CD4-positive, alpha-beta T cell (primary cell): ENCODE data around the gene CLCNKA. TPM values are rescaled to one million over a fixed set of nuclear protein-coding genes. Genes with fewer than 3 reads are reported as not detected.
A peak's percentile ranks its signal among the peaks of the same experiment; 100 is the strongest.

Source experiments
- ATAC-seq: fragments of 200-7000 bp; cut with Tn5 transposase; one replicate; pipeline ENCODE4 v1.10.0; 2022; ENCODE audit warnings: mild to moderate bottlenecking; ENCODE audit not compliant: poor library complexity
- CTCF ChIA-PET: fragments of 350-600 bp; sonication (Branson Sonifier 250); formaldehyde crosslinking; loops from one replicate; lab custom pipeline; 2021; ENCODE audit warnings: antibody characterized with exemption, inconsistent platforms; lab: Charles Lee
- POLR2A ChIA-PET: fragments of 350-600 bp; sonication (Branson Sonifier 250); formaldehyde crosslinking; loops from one replicate; lab custom pipeline; 2021; ENCODE audit warnings: antibody characterized with exemption, inconsistent platforms; lab: Charles Lee
- DNase-seq, 14 experiments: peaks; one replicate each; pipeline ENCODE4 v3.0.0-alpha.2; 2013 to 2020; ENCODE audit warnings: mixed read lengths in 2 of 14
- H3K27ac ChIP-seq, 2 donors: one replicate each; pipeline versions ENCODE4 v1.5.1 to v1.7.0; 2013; ENCODE audit warnings: low read length in 2 of 2, low read depth in 1 of 2, mild to moderate bottlenecking in 1 of 2
- H3K27me3 ChIP-seq, 2 experiments: 1 replicate in 1 of 2; 2 replicates in 1 of 2; pipeline versions ENCODE4 v1.6.1 to v1.7.0; 2013; ENCODE audit warnings: low read length in 2 of 2, control low read depth in 1 of 2, mild to moderate bottlenecking in 1 of 2, moderate library complexity in 1 of 2; ENCODE audit not compliant: insufficient read depth in 2 of 2, control insufficient read depth in 1 of 2
- H3K36me3 ChIP-seq: one replicate; pipeline ENCODE4 v1.6.1; 2013; ENCODE audit warnings: low read length, control low read depth; ENCODE audit not compliant: insufficient read depth
- H3K4me1 ChIP-seq: one replicate; pipeline ENCODE4 v1.6.1; 2013; ENCODE audit warnings: low read length, control low read depth; ENCODE audit not compliant: insufficient read depth
- H3K4me3 ChIP-seq: one replicate; pipeline ENCODE4 v1.5.1; 2013; ENCODE audit warnings: mild to moderate bottlenecking, low read length, moderate library complexity
- H3K9me3 ChIP-seq, 2 experiments: 1 replicate in 1 of 2; 2 replicates in 1 of 2; pipeline versions ENCODE4 v1.6.1 to v1.7.0; 2013; ENCODE audit warnings: low read length in 2 of 2, mild to moderate bottlenecking in 2 of 2, control low read depth in 1 of 2, moderate library complexity in 1 of 2; ENCODE audit not compliant: control insufficient read depth in 1 of 2, insufficient read depth in 1 of 2
- H3K27ac Mint-ChIP-seq: one replicate; pipeline ENCODE4 v1.8.0; 2020; ENCODE audit warnings: mixed read lengths
- H3K27me3 Mint-ChIP-seq: one replicate; pipeline ENCODE4 v1.8.0; 2021; ENCODE audit warnings: mixed read lengths
- H3K36me3 Mint-ChIP-seq: one replicate; pipeline ENCODE4 v1.8.0; 2021; ENCODE audit warnings: low read depth, mixed read lengths
- H3K4me1 Mint-ChIP-seq: one replicate; pipeline ENCODE4 v1.8.0; 2021; ENCODE audit warnings: low read depth, mixed read lengths
- H3K4me3 Mint-ChIP-seq: one replicate; pipeline ENCODE4 v1.8.0; 2020; ENCODE audit warnings: mild to moderate bottlenecking, mixed read lengths
- H3K9me3 Mint-ChIP-seq: one replicate; pipeline ENCODE4 v1.8.0; 2020; ENCODE audit warnings: mixed read lengths
- CTCF ChIP-seq: fragments of 200-600 bp; IDR thresholded peaks from one replicate; pipeline ENCODE4 v1.8.0; 2022; ENCODE audit warnings: antibody characterized with exemption, mild to moderate bottlenecking
- intact Hi-C, 2 experiments: fragments of 100-400 bp; cut with DNase I in 1 of 2; cut with micrococcal nuclease in 1 of 2; formaldehyde crosslinking; loops; one replicate each; pipeline versions ENCODE4 v1.15.1 to v1.9.0; 2023 to 2025; cut with DNase I, micrococcal nuclease
- total RNA-seq, 174 experiments: library from RNA in 2 of 174; stranded (reverse) in 2 of 174; gene quantifications; one replicate each; pipeline ENCODE4 v1.2.3 and lab custom pipeline; 2021 to 2026

Gene CLCNKA
- total RNA-seq, 2 experiments from 2014 or later = not detected

GRCh38 chr1:16009030-16009460 is 12.8 kb upstream of the CLCNKA start:
- intact Hi-C loops = loop anchor here (1.0 to 5.0 kb wide), 6 partner anchors 47 to 236 kb away; no protein-coding TSS in a partner anchor
- no peaks in the 10 kb centered on the region for H3K36me3 Mint-ChIP-seq
- ChIA-PET CTCF (no interaction called here), POLR2A (no interaction called here)
- peak; percentile 65 for ATAC-seq
- peaks cover 13% of the 10 kb centered on the region for H3K27me3 Mint-ChIP-seq
- peak; percentile 99 for TF ChIP-seq CTCF
- Histone ChIP-seq H3K4me3 (no peak overlapping the region), H3K27ac (no peak overlapping the region), H3K4me1 (peaks cover 14% of the 10 kb centered on the region), H3K9me3 (no peaks in the 10 kb centered on the region), H3K36me3 (no peaks in the 10 kb centered on the region), H3K27me3 (peaks cover 0 to 5% of the 10 kb centered on the region in 2 experiments)
- no peaks in the 10 kb centered on the region for H3K4me1 Mint-ChIP-seq
- H3K27ac Mint-ChIP-seq = no peak overlapping the region
- no peaks in the 10 kb centered on the region for H3K9me3 Mint-ChIP-seq
- DNase-seq = peak; percentile 58 to 81 (median 64)
- no peak overlapping the region for H3K4me3 Mint-ChIP-seq

GRCh38 chr1:16009678-16010077 is 12.2 kb upstream of the CLCNKA start:
- no peak for DNase-seq
- H3K27ac Mint-ChIP-seq = no peak overlapping the region
- H3K4me1 Mint-ChIP-seq = no peaks in the 10 kb centered on the region
- H3K36me3 Mint-ChIP-seq = no peaks in the 10 kb centered on the region
- no peaks in the 10 kb centered on the region for H3K9me3 Mint-ChIP-seq
- no peaks in the 10 kb centered on the region for H3K36me3 ChIP-seq
- CTCF ChIA-PET = interaction anchor here (0.5 kb wide), 1 partner anchor 69 kb away, joined by 3 read pairs; no protein-coding TSS in a partner anchor
- peaks cover 0 to 5% of the 10 kb centered on the region in 2 experiments for H3K27me3 ChIP-seq
- H3K4me3 Mint-ChIP-seq = no peak overlapping the region
- no peaks in the 10 kb centered on the region for H3K9me3 ChIP-seq
- ATAC-seq = no peak
- peaks cover 14% of the 10 kb centered on the region for H3K4me1 ChIP-seq
- POLR2A ChIA-PET = no interaction called here
- H3K4me3 ChIP-seq = no peak overlapping the region
- intact Hi-C loops = loop anchor here (1.0 to 5.0 kb wide), 6 partner anchors 47 to 235 kb away; no protein-coding TSS in a partner anchor
- H3K27ac ChIP-seq = no peak overlapping the region
- H3K27me3 Mint-ChIP-seq = peaks cover 19% of the 10 kb centered on the region
- no peak for TF ChIP-seq CTCF

- Mint-ChIP-seq H3K27ac (no peak overlapping the region), H3K27me3 (peaks cover 28% of the 10 kb centered on the region), H3K36me3 (no peaks in the 10 kb centered on the region), H3K4me3 (no peak overlapping the region), H3K4me1 (no peaks in the 10 kb centered on the region), H3K9me3 (no peaks in the 10 kb centered on the region)
- ChIA-PET CTCF (no interaction called here), POLR2A (no interaction called here)
- peaks cover 14% of the 10 kb centered on the region for H3K4me1 ChIP-seq
- ATAC-seq (no peak), DNase-seq (no peak)
- intact Hi-C loops = no loop called here
- no peaks in the 10 kb centered on the region for H3K9me3 ChIP-seq
- no peaks in the 10 kb centered on the region for H3K36me3 ChIP-seq
- no peak overlapping the region for H3K27ac ChIP-seq
- no peak for TF ChIP-seq CTCF
- peaks cover 0 to 5% of the 10 kb centered on the region in 2 experiments for H3K27me3 ChIP-seq
- no peak overlapping the region for H3K4me3 ChIP-seq
Measured at GRCh38 chr1:16010837-16011236, 11.0 kb upstream of the CLCNKA start.
